HCT116 (cell line): ENCODE data around the gene TRMT11. TPM values are rescaled to one million over a fixed set of nuclear protein-coding genes. Genes with fewer than 3 reads are reported as not detected.

ENCODE experiments used
- ATAC-seq: fragments of 200-7000 bp; cut with Tn5 transposase; 2 replicates; pipeline ENCODE4 v1.9.1; 2020; ENCODE audit warnings: mild to moderate bottlenecking, moderate library complexity
- BruUV-seq: library from RNA; stranded (reverse); fragments of 400-500 nt; replicated peaks from 2 replicates; lab custom pipeline; 2021; lab: Mats Ljungman, UMichigan
- CTCF ChIA-PET: fragments of 300-600 bp; sonication (Branson Sonifier 250); formaldehyde crosslinking; loops from one replicate; lab custom pipeline; 2021; ENCODE audit warnings: antibody characterized with exemption; lab: Charles Lee
- POLR2A ChIA-PET: fragments of 300-600, 350-600 bp; sonication (Branson Sonifier 250); formaldehyde crosslinking; loops from one replicate; lab custom pipeline; 2021; ENCODE audit warnings: antibody characterized with exemption; lab: Charles Lee
- RAD21 ChIA-PET, 2 experiments: fragments of 300-600 bp; sonication (Branson Sonifier 250); formaldehyde crosslinking; loops; one replicate each; lab custom pipeline; 2023; ENCODE audit warnings: low total read pairs in 2 of 2; ENCODE audit not compliant: uncharacterized antibody in 2 of 2, unreplicated experiment in 2 of 2, low non-redundant PET in 1 of 2; lab: Charles Lee
- DNase-seq: peaks from one replicate; pipeline ENCODE4 v3.0.0-alpha.2; 2010; ENCODE audit warnings: low read depth, low spot score
- H2AFZ ChIP-seq: fragments of 200-600 bp; shearing (Covaris generic), sonication (generic); 2 replicates; pipeline ENCODE4 v1.6.1; 2017; ENCODE audit warnings: low read depth, mixed run types, mixed read lengths, antibody characterized with exemption, low read length; ENCODE audit not compliant: poor library complexity, severe bottlenecking
- H3K27ac ChIP-seq: 2 replicates; pipeline ENCODE4 v1.5.1; 2012; ENCODE audit warnings: low read depth, low read length
- H3K27me3 ChIP-seq: fragments of 200-600 bp; sonication (generic); 2 replicates; pipeline ENCODE4 v1.6.1; 2016; ENCODE audit warnings: mixed run types, low read length, mixed read lengths; ENCODE audit not compliant: insufficient read depth
- H3K36me3 ChIP-seq, 2 experiments: fragments of 200-500 bp in 1 of 2; fragments of 200-600 bp in 1 of 2; sonication (Bioruptor generic) in 1 of 2; sonication (generic) in 1 of 2; 2 replicates each; pipeline versions ENCODE4 v1.5.1 to v1.6.1; 2014 to 2016; ENCODE audit warnings: low read length in 2 of 2, inconsistent platforms in 1 of 2, mixed read lengths in 1 of 2, mixed run types in 1 of 2; ENCODE audit not compliant: insufficient read depth in 2 of 2, control insufficient read depth in 1 of 2
- H3K4me1 ChIP-seq, 2 experiments: fragments of 200-600 bp in 1 of 2; sonication (generic) in 1 of 2; 2 replicates each; pipeline versions ENCODE4 v1.5.1 to v1.6.1; 2012 to 2017; ENCODE audit warnings: low read length in 2 of 2, inconsistent platforms in 1 of 2, mild to moderate bottlenecking in 1 of 2, mixed read lengths in 1 of 2, mixed run types in 1 of 2, moderate library complexity in 1 of 2; ENCODE audit not compliant: insufficient read depth in 2 of 2, control insufficient read depth in 1 of 2
- H3K4me2 ChIP-seq: fragments of 200-600 bp; sonication (generic); 2 replicates; pipeline ENCODE4 v1.6.1; 2017; ENCODE audit warnings: mixed run types, low read length, mixed read lengths
- H3K4me3 ChIP-seq, 2 experiments: fragments of 200-600 bp in 1 of 2; sonication (generic) in 1 of 2; replicated peaks in 1 of 2; 2 replicates each; pipeline ENCODE4 v1.5.1; 2011 to 2016; ENCODE audit warnings: low read length in 2 of 2, control low read depth in 1 of 2, low read depth in 1 of 2, mild to moderate bottlenecking in 1 of 2, mixed read lengths in 1 of 2, mixed run types in 1 of 2
- H3K79me2 ChIP-seq: fragments of 200-600 bp; sonication (generic); 2 replicates; pipeline ENCODE4 v1.6.1; 2017; ENCODE audit warnings: mild to moderate bottlenecking, mixed run types, low read length, moderate library complexity, mixed read lengths; ENCODE audit not compliant: insufficient read depth
- H3K9ac ChIP-seq: fragments of 200-600 bp; sonication (generic); 2 replicates; pipeline ENCODE4 v1.6.1; 2016; ENCODE audit warnings: low read length, mixed read lengths
- H3K9me2 ChIP-seq: fragments of 200-600 bp; sonication (generic), shearing (Covaris generic); 2 replicates; pipeline ENCODE4 v1.6.1; 2017; ENCODE audit warnings: mixed run types, mild to moderate bottlenecking, moderate library complexity; ENCODE audit not compliant: insufficient read depth
- H3K9me3 ChIP-seq, 2 experiments: fragments of 200-500 bp in 1 of 2; fragments of 200-600 bp in 1 of 2; sonication (Bioruptor generic) in 1 of 2; sonication (generic) in 1 of 2; 2 replicates each; pipeline ENCODE4 v1.6.1; 2014 to 2017; ENCODE audit warnings: low read length in 2 of 2, mixed read lengths in 2 of 2, inconsistent platforms in 1 of 2, low read depth in 1 of 2, mild to moderate bottlenecking in 1 of 2, mixed run types in 1 of 2, moderate library complexity in 1 of 2; ENCODE audit not compliant: control insufficient read depth in 1 of 2, insufficient read depth in 1 of 2
- H4K20me1 ChIP-seq: fragments of 200-600 bp; sonication (generic), shearing (Covaris generic); 2 replicates; pipeline ENCODE4 v1.6.1; 2017; ENCODE audit warnings: mixed run types, mild to moderate bottlenecking, moderate library complexity; ENCODE audit not compliant: insufficient read depth
- CBX3 ChIP-seq: IDR thresholded peaks from 2 replicates; pipeline ENCODE4 v1.6.1; 2012; ENCODE audit warnings: low read depth
- CEBPB ChIP-seq: IDR thresholded peaks from 2 replicates; pipeline ENCODE4 v1.6.1; 2012; ENCODE audit warnings: low read depth
- JUND ChIP-seq: IDR thresholded peaks from 2 replicates; pipeline ENCODE4 v1.6.1; 2012
- POLR2A ChIP-seq: IDR thresholded peaks from 2 replicates; pipeline ENCODE4 v1.7.0; 2011; ENCODE audit warnings: borderline replicate concordance; ENCODE audit not compliant: insufficient read depth, insufficient read length; ENCODE audit errors: extremely low read depth
- RAD21 ChIP-seq: IDR thresholded peaks from 2 replicates; pipeline ENCODE4 v1.6.1; 2012; ENCODE audit warnings: low read depth, mild to moderate bottlenecking
- SP1 ChIP-seq: IDR thresholded peaks from 2 replicates; pipeline ENCODE4 v1.6.1; 2012; ENCODE audit warnings: low read depth
- ZNF274 ChIP-seq: fragments of 200-500 bp; sonication (Bioruptor generic); IDR thresholded peaks from 2 replicates; pipeline ENCODE4 v1.6.1; 2014; ENCODE audit warnings: mild to moderate bottlenecking, low read depth, low read length, inconsistent platforms
- intact Hi-C: fragments of 100-400 bp; cut with micrococcal nuclease; formaldehyde crosslinking; loops from 2 replicates; pipeline ENCODE4 v1.10.0; 2022
- total RNA-seq: library from RNA; stranded (reverse); gene quantifications from one replicate; pipeline ENCODE4 v1.2.1, GENCODE V29; 2021; ENCODE audit not compliant: unreplicated experiment
- TF ChIP-seq, protein P1 (sequence below): IDR thresholded peaks from 2 replicates; pipeline ENCODE4 v1.6.1; 2012
- TF ChIP-seq, protein P2 (sequence below), 3 experiments: fragments of 200-600 bp in 1 of 3; sonication (generic) in 1 of 3; IDR thresholded peaks in 2 of 3; conservative IDR thresholded peaks in 1 of 3; 2 replicates each; pipeline ENCODE4 v1.5.1; 2012 to 2017; ENCODE audit warnings: low read depth in 2 of 3, low read length in 2 of 3, antibody characterized with exemption in 1 of 3, borderline replicate concordance in 1 of 3, control low read depth in 1 of 3, mild to moderate bottlenecking in 1 of 3, mixed read lengths in 1 of 3, mixed run types in 1 of 3, moderate library complexity in 1 of 3; ENCODE audit not compliant: insufficient read depth in 1 of 3

Gene TRMT11
- total RNA-seq, 1 experiment from 2014 or later, result 41.8 TPM

DNA sequence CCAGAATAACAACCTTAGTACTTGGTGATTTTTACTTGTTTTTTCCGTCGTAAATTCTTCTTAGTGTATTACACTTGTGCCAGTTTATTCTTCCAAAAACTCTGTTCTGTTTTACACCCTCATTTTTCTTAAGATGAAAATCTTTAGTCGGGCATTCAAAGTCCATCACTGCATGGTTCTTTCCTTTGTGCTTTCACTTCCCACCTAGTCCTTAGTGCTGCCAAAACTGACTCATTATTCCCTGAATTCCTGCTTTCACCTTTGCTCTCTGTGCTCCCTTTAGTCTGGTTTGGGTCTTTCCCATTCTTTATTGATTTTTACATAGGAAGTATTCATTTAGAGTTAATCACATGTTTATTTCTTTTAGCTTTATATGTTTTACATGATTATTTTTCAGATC lies 3.3 kb downstream of the TRMT11 start:
- Histone ChIP-seq H3K9me3 (no peaks in the 10 kb centered on the region), H3K9me2 (peaks cover 6% of the 10 kb centered on the region; the same call in 1 of the 2 replicates), H2AFZ (no peak overlapping the region), H3K79me2 (peaks cover 91% of the 10 kb centered on the region), H3K27ac (no peak overlapping the region), H3K36me3 (no peaks in the 10 kb centered on the region), H3K4me2 (peak overlapping the region; percentile 7; the same call in 1 of the 2 replicates), H3K27me3 (no peaks in the 10 kb centered on the region), H3K4me3 (no peak overlapping the region), H3K9ac (no peak overlapping the region), H3K4me1 (peaks cover 7 to 33% of the 10 kb centered on the region in 2 experiments), H4K20me1 (peaks cover 12% of the 10 kb centered on the region; the same call in 1 of the 2 replicates)
- ChIA-PET RAD21 (no interaction called here), CTCF (no interaction called here), POLR2A (no interaction called here)
- DNase-seq (no peak), ATAC-seq (no peak)
- intact Hi-C loops, result loop anchor here (10.0 kb wide), 1 partner anchor 355 kb away; the partner anchor contains the start of gene CENPW
- TF ChIP-seq SP1, result no peak
- no peak for TF ChIP-seq CBX3
- TF ChIP-seq JUND, result no peak
- TF ChIP-seq, protein P1, sequence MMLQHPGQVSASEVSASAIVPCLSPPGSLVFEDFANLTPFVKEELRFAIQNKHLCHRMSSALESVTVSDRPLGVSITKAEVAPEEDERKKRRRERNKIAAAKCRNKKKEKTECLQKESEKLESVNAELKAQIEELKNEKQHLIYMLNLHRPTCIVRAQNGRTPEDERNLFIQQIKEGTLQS, result no peak
- TF ChIP-seq CEBPB, result no peak
- BruUV-seq, result no TSS peak

DNA sequence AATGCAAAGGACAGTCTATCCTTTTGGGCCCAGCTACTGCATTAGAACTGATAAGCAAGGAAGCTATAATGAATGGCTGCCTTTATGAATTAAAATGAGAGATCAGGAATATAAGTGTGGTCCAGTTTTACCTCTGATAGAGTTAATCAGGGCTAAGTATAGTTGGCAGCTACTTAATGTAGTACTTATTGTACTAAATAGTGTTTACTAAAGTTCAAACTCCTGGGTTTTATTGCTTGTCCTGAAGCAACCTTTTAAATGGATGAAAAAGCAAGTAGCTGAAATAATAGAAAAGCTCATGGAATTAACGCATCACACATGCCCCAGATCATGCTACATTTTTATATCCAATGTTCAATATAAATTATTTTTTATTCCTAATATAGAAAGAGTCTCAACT lies 5.3 kb downstream of the TRMT11 start:
- H3K4me1 ChIP-seq, result peaks cover 3 to 27% of the 10 kb centered on the region in 2 experiments; a peak in 3 of 4 replicates
- H3K9me3 ChIP-seq, result no peaks in the 10 kb centered on the region
- H3K9ac ChIP-seq, result no peak overlapping the region
- ATAC-seq (no peak), DNase-seq (no peak)
- no peaks in the 10 kb centered on the region for H3K36me3 ChIP-seq
- H3K4me2 ChIP-seq, result no peak overlapping the region
- H3K9me2 ChIP-seq, result peaks cover 6% of the 10 kb centered on the region; the same call in 1 of the 2 replicates
- no TSS peak for BruUV-seq
- intact Hi-C loops, result loop anchor here (10.0 kb wide), 1 partner anchor 353 kb away; the partner anchor contains the start of gene CENPW
- no peak overlapping the region for H2AFZ ChIP-seq
- no peaks in the 10 kb centered on the region for H3K27me3 ChIP-seq
- H3K27ac ChIP-seq, result no peak overlapping the region
- no peak for TF ChIP-seq POLR2A
- no peak for TF ChIP-seq RAD21
- TF ChIP-seq ZNF274, result no peak
- TF ChIP-seq, protein P2, sequence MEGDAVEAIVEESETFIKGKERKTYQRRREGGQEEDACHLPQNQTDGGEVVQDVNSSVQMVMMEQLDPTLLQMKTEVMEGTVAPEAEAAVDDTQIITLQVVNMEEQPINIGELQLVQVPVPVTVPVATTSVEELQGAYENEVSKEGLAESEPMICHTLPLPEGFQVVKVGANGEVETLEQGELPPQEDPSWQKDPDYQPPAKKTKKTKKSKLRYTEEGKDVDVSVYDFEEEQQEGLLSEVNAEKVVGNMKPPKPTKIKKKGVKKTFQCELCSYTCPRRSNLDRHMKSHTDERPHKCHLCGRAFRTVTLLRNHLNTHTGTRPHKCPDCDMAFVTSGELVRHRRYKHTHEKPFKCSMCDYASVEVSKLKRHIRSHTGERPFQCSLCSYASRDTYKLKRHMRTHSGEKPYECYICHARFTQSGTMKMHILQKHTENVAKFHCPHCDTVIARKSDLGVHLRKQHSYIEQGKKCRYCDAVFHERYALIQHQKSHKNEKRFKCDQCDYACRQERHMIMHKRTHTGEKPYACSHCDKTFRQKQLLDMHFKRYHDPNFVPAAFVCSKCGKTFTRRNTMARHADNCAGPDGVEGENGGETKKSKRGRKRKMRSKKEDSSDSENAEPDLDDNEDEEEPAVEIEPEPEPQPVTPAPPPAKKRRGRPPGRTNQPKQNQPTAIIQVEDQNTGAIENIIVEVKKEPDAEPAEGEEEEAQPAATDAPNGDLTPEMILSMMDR (IDR thresholded peaks at IDR 0.05 in 2 of 3, conservative IDR thresholded peaks at IDR 0.05 in 1 of 3; ENCODE audit: borderline replicate concordance in 1 of 3, insufficient read depth in 1 of 3, low read depth in 2 of 3, low read length in 2 of 3), result no peak
- no peak for TF ChIP-seq SP1
- ChIA-PET POLR2A (no interaction called here), CTCF (interaction anchor here (1.0 to 1.3 kb wide), 2 partner anchors 17 to 46 kb away, joined by 3 to 4 read pairs; no protein-coding TSS in a partner anchor), RAD21 (no interaction called here)
- H4K20me1 ChIP-seq, result peaks cover 26% of the 10 kb centered on the region
- H3K79me2 ChIP-seq, result peaks cover 92% of the 10 kb centered on the region
- H3K4me3 ChIP-seq, result no peak overlapping the region
